Heart left ventricle (tissue), 13 donors: Measurements from ENCODE around the gene SLC44A1.

Experiments used
- CTCF ChIP-seq, 12 donors: fragments of 200-600 bp; sonication (generic) in 4 of 12; IDR thresholded peaks; one replicate each; pipeline versions ENCODE4 v1.5.0 to v1.8.0; 2018 to 2022; ENCODE audit warnings: antibody characterized with exemption in 12 of 12, mild to moderate bottlenecking in 5 of 12
- POLR2A ChIP-seq, 2 donors: fragments of 450-650 bp; IDR thresholded peaks; one replicate each; pipeline ENCODE4 v1.6.1; 2017; ENCODE audit warnings: antibody characterized with exemption in 2 of 2, mild to moderate bottlenecking in 2 of 2, moderate library complexity in 2 of 2
- donor health status: ischemic (EF 13 %, LVEDD 7.1; RV severe dilation, severe dysfunction).
- donor health status: DM: no; HTN: yes; CAD: no.
- donor health status: DM: no; HTN: no; CAD: no.
- donor health status: ischemic (EF 25% LVEDD 6.9; RV normal size, moderate dysfunction).
- donor health status: ischemic (EF 25% LVEDD 5.7; RV mildly dilated, moderate dysfunction).
- donor health status: ischemic (EF 35%, LVEDD 5.7; RV mildly dilated, moderate dysfunction).
- donor health status: nonischemic (EF 11% LVEDD 7.7; RV severe dilation, severe dysfunction).
- donor health status: DM: yes; HTN: yes; CAD: no.
- donor health status: PGD.
- donor health status: ischemic (EF 29% LVEDD 5.4; RV normal size, mild dysfunction).
- donor health status: nonischemic (EF 23%, LVEDD 6.1; RV moderate dilation, normal function).

- TF ChIP-seq CTCF (IDR thresholded peaks at IDR 0.05) (no peak), POLR2A (IDR thresholded peaks at IDR 0.05) (no peak)
Measured at GRCh38 chr9:105252405-105252756, 7.9 kb downstream of the SLC44A1 start.
